Thoracic aorta (tissue), 2 donors: ENCODE results near the gene CNTD1. TPM values are rescaled to one million over a fixed set of nuclear protein-coding genes. Genes with fewer than 3 reads are reported as not detected.
"Not testable (repeated sequence)": the region's sequence is repeated elsewhere in the genome, so short reads cannot be mapped to it uniquely, and the experiment has no call there.

Experiments
- ATAC-seq: fragments of 150-250 bp; one replicate; pipeline ENCODE4 v1.8.0; 2017; ENCODE audit warnings: low read depth; ENCODE audit not compliant: insufficient number of reproducible peaks, low FRiP score
- DNase-seq: peaks from one replicate; pipeline ENCODE4 v3.0.0-alpha.2; 2020; ENCODE audit warnings: low spot score
- H3K27ac ChIP-seq, 2 donors: fragments of 200-600 bp; sonication (generic); 1 replicate in 1 of 2; 2 replicates in 1 of 2; pipeline ENCODE4 v1.5.1; 2016; ENCODE audit warnings: mild to moderate bottlenecking in 2 of 2, moderate library complexity in 2 of 2
- H3K27me3 ChIP-seq: fragments of 200-600 bp; sonication (generic); replicated peaks from 2 replicates; pipeline ENCODE4 v1.6.0; 2016; ENCODE audit warnings: mild to moderate bottlenecking; ENCODE audit not compliant: insufficient read depth
- H3K36me3 ChIP-seq: fragments of 200-600 bp; sonication (generic); one replicate; pipeline ENCODE4 v1.5.1; 2016
- H3K4me1 ChIP-seq, 2 donors: fragments of 200-600 bp; sonication (generic); 1 replicate in 1 of 2; 2 replicates in 1 of 2; pipeline versions ENCODE4 v1.5.1 to v1.6.0; 2016; ENCODE audit warnings: low read depth in 2 of 2, mild to moderate bottlenecking in 1 of 2; ENCODE audit not compliant: control insufficient read depth in 1 of 2
- H3K4me3 ChIP-seq: fragments of 200-600 bp; sonication (generic); 2 replicates; pipeline ENCODE4 v1.5.1; 2016; ENCODE audit warnings: mild to moderate bottlenecking
- H3K9me3 ChIP-seq: fragments of 200-600 bp; sonication (generic); 2 replicates; pipeline ENCODE4 v1.5.1; 2016
- total RNA-seq, 2 donors: library from RNA; depleted of rRNA; stranded (reverse); fragments of >200 nt; gene quantifications; one replicate each; pipeline versions ENCODE4 v1.1.0 to v1.2.3, GENCODE V29; 2016
- TF ChIP-seq, protein P1 (sequence below): fragments of 200-600 bp; sonication (generic); IDR thresholded peaks from one replicate; pipeline ENCODE4 v1.5.1; 2019; ENCODE audit warnings: antibody characterized with exemption

CNTD1 gene
- total RNA-seq, 2 donors from 2014 or later = not detected

DNA sequence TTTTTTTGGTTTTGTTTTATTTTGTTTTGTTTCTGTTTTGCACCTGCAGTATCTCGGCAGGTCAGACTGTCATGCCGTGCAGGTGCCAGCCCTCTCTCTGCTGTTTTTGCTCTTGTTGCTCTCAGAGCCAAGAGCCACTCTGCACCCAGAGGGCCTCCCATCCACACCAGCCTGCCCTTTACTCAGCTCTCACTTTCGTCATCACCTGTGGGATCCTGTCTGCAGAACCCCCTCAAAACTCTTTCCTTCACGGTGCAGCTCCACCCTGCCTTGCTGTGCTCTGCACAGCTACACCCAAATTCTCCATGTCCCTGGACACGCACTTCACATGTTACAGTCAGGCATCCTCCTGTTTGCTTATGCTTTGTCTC, 54.9 kb downstream of the CNTD1 start:
- Histone ChIP-seq H3K4me1 (peaks cover 8 to 62% of the 10 kb centered on the region in 2 donors), H3K27me3 (no peaks in the 10 kb centered on the region), H3K36me3 (no peaks in the 10 kb centered on the region), H3K9me3 (no peaks in the 10 kb centered on the region), H3K4me3 (peak overlapping the region; percentile 77), H3K27ac (peak overlapping the region; percentile 96)
- DNase-seq (no peak), ATAC-seq (no peak)
- TF ChIP-seq, protein P1, sequence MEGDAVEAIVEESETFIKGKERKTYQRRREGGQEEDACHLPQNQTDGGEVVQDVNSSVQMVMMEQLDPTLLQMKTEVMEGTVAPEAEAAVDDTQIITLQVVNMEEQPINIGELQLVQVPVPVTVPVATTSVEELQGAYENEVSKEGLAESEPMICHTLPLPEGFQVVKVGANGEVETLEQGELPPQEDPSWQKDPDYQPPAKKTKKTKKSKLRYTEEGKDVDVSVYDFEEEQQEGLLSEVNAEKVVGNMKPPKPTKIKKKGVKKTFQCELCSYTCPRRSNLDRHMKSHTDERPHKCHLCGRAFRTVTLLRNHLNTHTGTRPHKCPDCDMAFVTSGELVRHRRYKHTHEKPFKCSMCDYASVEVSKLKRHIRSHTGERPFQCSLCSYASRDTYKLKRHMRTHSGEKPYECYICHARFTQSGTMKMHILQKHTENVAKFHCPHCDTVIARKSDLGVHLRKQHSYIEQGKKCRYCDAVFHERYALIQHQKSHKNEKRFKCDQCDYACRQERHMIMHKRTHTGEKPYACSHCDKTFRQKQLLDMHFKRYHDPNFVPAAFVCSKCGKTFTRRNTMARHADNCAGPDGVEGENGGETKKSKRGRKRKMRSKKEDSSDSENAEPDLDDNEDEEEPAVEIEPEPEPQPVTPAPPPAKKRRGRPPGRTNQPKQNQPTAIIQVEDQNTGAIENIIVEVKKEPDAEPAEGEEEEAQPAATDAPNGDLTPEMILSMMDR = no peak

DNA sequence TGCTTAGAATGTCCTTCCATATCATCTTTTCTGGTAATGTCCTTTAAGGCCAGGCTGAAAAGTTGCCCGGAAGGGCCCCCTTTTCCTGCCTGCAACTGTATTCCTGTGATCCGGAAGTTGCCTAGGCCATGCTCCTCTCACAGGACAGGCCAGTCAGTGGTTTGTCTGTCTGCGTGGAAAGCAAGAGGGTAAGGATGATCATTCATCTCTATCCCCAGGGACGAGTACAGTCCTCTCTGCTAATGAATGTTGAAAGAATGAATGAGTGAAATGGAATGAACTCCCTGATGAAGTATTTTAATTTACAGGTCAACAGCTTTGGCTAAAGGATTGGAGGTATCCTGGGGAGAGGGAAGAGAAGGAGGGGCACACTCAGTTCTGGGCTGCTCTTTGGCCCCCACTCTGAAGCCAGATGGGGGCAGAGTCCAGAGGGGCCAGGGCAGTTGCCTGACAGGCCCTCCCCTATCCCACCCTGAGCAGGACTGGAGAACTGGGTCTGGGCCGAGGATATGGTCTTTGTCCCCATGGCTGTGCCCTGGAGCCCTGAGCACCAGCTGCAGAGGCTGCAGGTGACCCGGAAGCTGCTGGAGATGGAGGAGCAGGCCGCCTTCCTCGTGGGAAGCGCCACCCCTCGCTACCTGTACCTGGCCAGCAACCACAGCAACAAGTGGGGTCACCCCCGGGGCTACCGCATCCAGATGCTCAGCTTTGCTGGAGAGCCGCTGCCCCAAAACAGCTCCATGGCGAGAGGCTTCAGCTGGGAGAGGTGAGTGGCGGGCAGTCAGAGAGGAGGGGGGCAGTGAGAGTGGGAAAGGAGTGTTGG, 55.5 kb downstream of the CNTD1 start:
- H3K4me1 ChIP-seq = peaks cover 8 to 62% of the 10 kb centered on the region in 2 donors
- DNase-seq = no peak
- no peaks in the 10 kb centered on the region for H3K9me3 ChIP-seq
- peak overlapping the region; percentile 96 for H3K27ac ChIP-seq
- TF ChIP-seq, protein P1 = no peak
- H3K27me3 ChIP-seq = no peaks in the 10 kb centered on the region
- no peaks in the 10 kb centered on the region for H3K36me3 ChIP-seq
- no peak for ATAC-seq
- H3K4me3 ChIP-seq = peak overlapping the region; percentile 77

DNA sequence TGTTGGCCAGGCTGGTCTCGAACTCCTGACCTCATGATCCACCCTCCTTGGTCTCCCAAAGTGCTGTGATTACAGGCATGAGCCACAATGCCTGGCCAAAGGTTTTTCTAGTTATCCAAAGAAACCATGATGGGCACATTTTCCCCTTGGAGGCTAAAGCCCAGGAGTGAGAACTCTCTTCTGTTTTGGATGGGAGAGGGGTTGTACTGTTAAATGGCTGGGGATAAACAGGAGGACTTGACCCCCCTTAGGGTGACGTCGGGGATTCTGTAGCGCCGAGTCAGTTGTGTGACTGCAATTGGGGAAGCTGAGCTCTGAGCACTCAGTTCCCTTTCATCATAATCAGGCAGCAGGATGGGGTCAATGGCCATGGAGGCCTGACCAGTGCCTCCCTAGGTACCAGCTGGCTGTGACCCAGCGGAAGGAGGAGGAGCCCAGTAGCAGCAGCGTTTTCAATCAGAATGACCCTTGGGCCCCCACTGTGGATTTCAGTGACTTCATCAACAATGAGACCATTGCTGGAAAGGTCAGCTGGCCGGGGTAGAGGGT, 56.5 kb downstream of the CNTD1 start:
- no peaks in the 10 kb centered on the region for H3K36me3 ChIP-seq
- H3K4me3 ChIP-seq = peak overlapping the region; percentile 77
- H3K27me3 ChIP-seq = no peaks in the 10 kb centered on the region
- DNase-seq = no peak
- TF ChIP-seq, protein P1 = no peak
- H3K4me1 ChIP-seq = peaks cover 6 to 54% of the 10 kb centered on the region in 2 donors
- H3K9me3 ChIP-seq = no peaks in the 10 kb centered on the region
- ATAC-seq = no peak
- H3K27ac ChIP-seq = peak overlapping the region; percentile 96

DNA sequence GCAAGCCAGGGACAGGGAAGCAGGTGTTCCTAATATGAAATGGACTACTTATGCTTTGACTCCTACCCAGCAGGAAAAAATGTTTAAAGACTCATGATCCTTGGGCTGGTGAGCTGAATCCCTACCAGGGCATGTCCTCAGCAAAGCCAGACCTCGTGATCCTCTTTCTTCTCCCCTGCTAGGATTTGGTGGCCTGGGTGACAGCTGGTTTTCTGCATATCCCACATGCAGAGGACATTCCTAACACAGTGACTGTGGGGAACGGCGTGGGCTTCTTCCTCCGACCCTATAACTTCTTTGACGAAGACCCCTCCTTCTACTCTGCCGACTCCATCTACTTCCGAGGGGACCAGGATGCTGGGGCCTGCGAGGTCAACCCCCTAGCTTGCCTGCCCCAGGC, 57.4 kb downstream of the CNTD1 start:
- H3K27me3 ChIP-seq, DNase-seq, H3K4me3 ChIP-seq, H3K9me3 ChIP-seq, H3K36me3 ChIP-seq, ATAC-seq: not testable (repeated sequence)
- peak overlapping the region in 1 of 2 donors; percentile 96 for H3K27ac ChIP-seq
- H3K4me1 ChIP-seq = peaks cover 0 to 47% of the 10 kb centered on the region in 2 donors

DNA sequence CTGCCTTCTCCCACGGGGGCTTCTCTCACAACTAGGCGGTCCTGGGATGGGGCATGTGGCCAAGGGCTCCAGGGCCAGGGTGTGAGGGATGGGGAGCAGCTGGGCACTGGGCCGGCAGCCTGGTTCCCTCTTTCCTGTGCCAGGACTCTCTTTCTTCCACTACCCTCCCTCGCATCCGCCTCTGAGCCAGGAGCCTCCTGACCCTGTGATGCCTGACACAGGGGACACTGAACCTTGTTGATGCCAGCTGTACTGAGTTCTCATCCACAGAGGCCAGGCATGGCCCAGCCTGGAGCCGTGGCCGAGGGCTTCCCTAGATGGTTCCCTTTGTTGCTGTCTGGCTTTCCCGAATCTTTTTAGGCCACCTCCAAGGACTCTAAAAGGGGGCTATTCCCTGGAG, 57.9 kb downstream of the CNTD1 start:
- DNase-seq, H3K36me3 ChIP-seq, H3K27me3 ChIP-seq, ATAC-seq, H3K9me3 ChIP-seq, H3K4me3 ChIP-seq: not testable (repeated sequence)
- peaks cover 0 to 47% of the 10 kb centered on the region in 2 donors for H3K4me1 ChIP-seq
- H3K27ac ChIP-seq = peak overlapping the region in 1 of 2 donors; percentile 96

DNA sequence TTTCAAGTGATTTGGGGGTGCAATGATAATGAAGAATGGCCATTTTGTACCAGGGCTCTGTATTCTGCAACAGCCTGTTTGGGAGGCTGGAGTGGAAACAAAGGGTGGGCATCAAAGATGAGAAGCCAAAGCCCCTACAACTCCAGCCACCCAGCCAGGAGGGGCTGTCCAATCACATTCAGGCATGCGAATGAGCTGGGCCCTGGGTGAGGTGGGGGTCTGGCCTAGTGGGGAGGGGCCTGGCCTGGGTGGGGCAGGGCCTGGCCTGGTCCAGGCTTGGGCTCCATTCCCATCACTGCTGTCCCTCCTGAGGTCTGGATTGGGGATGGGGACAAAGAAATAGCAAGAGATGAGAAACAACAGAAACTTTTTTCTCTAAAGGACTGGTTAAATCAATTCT, 58.7 kb downstream of the CNTD1 start:
- H3K27ac ChIP-seq = peak overlapping the region in 1 of 2 donors; percentile 96
- DNase-seq (no peak), ATAC-seq (no peak)
- H3K36me3 ChIP-seq = no peaks in the 10 kb centered on the region
- H3K4me1 ChIP-seq = peaks cover 0 to 41% of the 10 kb centered on the region in 2 donors
- H3K9me3 ChIP-seq = no peaks in the 10 kb centered on the region
- H3K4me3 ChIP-seq = no peak overlapping the region
- no peaks in the 10 kb centered on the region for H3K27me3 ChIP-seq
- TF ChIP-seq, protein P1 = no peak
